Thymus (tissue), 14 donors: ENCODE results near the gene VCX3A. TPM values are rescaled to one million over a fixed set of nuclear protein-coding genes. Genes with fewer than 3 reads are reported as not detected.
"Not testable (repeated sequence)": the region's sequence is repeated elsewhere in the genome, so short reads cannot be mapped to it uniquely, and the experiment has no call there.

Experiments used
- DNase-seq, 9 donors: peaks; one replicate each; pipeline ENCODE4 v3.0.0-alpha.2; 2013; ENCODE audit warnings: low spot score in 9 of 9, low read depth in 6 of 9, missing footprints in 1 of 9
- H3K27ac ChIP-seq, 2 donors: one replicate each; pipeline ENCODE4 v1.5.1; 2013; ENCODE audit warnings: control low read depth in 1 of 2, low read depth in 1 of 2, low read length in 1 of 2, mild to moderate bottlenecking in 1 of 2, moderate library complexity in 1 of 2
- H3K27me3 ChIP-seq, 2 donors: one replicate each; pipeline ENCODE4 v1.5.1; 2013; ENCODE audit warnings: low read length in 1 of 2; ENCODE audit not compliant: control insufficient read depth in 2 of 2, insufficient read depth in 1 of 2
- H3K36me3 ChIP-seq, 2 donors: one replicate each; pipeline ENCODE4 v1.5.1; 2013; ENCODE audit warnings: low read length in 1 of 2, mild to moderate bottlenecking in 1 of 2, moderate library complexity in 1 of 2; ENCODE audit not compliant: control insufficient read depth in 2 of 2, insufficient read depth in 2 of 2
- H3K4me1 ChIP-seq, 2 donors: one replicate each; pipeline ENCODE4 v1.5.1; 2013; ENCODE audit warnings: low read length in 2 of 2; ENCODE audit not compliant: control insufficient read depth in 2 of 2, insufficient read depth in 2 of 2
- H3K4me3 ChIP-seq, 2 donors: one replicate each; pipeline ENCODE4 v1.5.1; 2013; ENCODE audit warnings: low read length in 2 of 2, control low read depth in 1 of 2, mild to moderate bottlenecking in 1 of 2
- H3K9me3 ChIP-seq, 2 donors: one replicate each; pipeline ENCODE4 v1.5.1; 2013; ENCODE audit warnings: low read length in 1 of 2, mild to moderate bottlenecking in 1 of 2; ENCODE audit not compliant: control insufficient read depth in 2 of 2, insufficient read depth in 1 of 2
- WGBS: extraction: QIAGEN DNeasy Blood & Tissue Kit; methylation state at CpG from one replicate; pipeline ENCODE4 v1.1.7; 2013; 5-methylcytosine and 5-hydroxymethylcytosine counted together
- long read RNA-seq, 10 donors: transcript quantifications; one replicate each; lab custom pipeline, GENCODE V29; 2026
- polyA plus RNA-seq: library from polyadenylated mRNA; stranded (reverse); fragments of 200-250 nt; gene quantifications from one replicate; pipeline ENCODE4 v1.2.3, GENCODE V29; 2013
- total RNA-seq: library from RNA; stranded (reverse); fragments of 120-200 nt; gene quantifications from one replicate; pipeline ENCODE4 v1.2.4, GENCODE V29; 2013
- donor health status: healthy.

Gene VCX3A
- total RNA-seq (not detected), polyA plus RNA-seq (0.16 TPM)
- long read RNA-seq, donor 1 = 0 reads
- long read RNA-seq, donor 2 = 0 reads
- long read RNA-seq, donor 3 = 0 reads
- long read RNA-seq, donor 4 = 0 reads
- long read RNA-seq, donor 5 = 0 reads
- long read RNA-seq, donor 6 = 0 reads
- long read RNA-seq, donor 7 = 0 reads
- long read RNA-seq, donor 8 = 0 reads
- long read RNA-seq, donor 9 = 0 reads
- long read RNA-seq, donor 10 = 0 reads

DNA sequence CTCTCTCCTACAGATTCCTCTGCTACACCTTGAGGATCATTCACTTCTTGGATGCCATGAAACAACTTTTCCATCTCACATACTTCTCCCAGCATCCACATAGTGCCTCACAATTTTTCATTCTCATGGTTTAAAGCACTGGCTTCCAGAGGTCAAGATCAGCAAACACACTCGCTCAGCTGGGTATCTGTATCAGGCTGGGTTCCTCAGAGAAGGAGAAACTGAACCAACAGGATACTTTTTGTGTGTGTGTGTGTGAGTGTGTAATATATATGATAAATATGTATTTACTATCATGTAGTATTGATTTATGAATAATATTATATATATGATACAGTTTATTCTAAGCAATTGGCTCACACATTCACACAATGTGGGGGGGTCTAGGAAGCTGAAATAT is at the start of gene VCX3A:
Gene VCX3A (minus strand): TSS at position 101 of the 400 bp plus-strand sequence. CDS start 621 bp downstream, outside the sequence.
- H3K27ac ChIP-seq, H3K27me3 ChIP-seq, DNase-seq, H3K4me3 ChIP-seq, H3K4me1 ChIP-seq, H3K9me3 ChIP-seq, H3K36me3 ChIP-seq: not testable (repeated sequence)
- WGBS = 100% methylated on average over 1 of the region's 1 CpG

DNA sequence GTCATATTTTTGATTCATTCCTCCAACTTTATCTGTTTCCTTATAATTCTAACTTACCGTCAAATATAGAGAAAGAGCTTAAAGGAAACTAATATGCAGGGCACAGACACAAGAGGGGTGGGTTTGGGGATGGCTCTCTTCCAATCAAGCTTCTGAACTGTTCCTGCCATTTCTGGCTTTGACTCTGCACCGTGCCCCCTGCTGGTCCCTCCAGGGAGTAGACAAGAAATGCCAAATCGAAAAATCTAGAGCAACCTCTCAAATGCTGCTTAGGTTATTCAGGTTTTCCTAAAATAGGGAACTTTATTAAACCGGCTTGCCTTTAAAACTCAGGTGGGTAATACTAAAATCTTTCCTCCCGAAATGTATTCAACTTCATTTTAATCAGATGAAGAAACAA is 39.8 kb upstream of the VCX3A start:
- peak in 1 of 9 donors; percentile 4 for DNase-seq
- 80% methylated on average over 5 of the region's 5 CpGs for WGBS
- Histone ChIP-seq H3K4me3 (no peak overlapping the region), H3K9me3 (no peaks in the 10 kb centered on the region), H3K27me3 (no peaks in the 10 kb centered on the region), H3K36me3 (no peaks in the 10 kb centered on the region), H3K27ac (no peak overlapping the region), H3K4me1 (no peaks in the 10 kb centered on the region)

DNA sequence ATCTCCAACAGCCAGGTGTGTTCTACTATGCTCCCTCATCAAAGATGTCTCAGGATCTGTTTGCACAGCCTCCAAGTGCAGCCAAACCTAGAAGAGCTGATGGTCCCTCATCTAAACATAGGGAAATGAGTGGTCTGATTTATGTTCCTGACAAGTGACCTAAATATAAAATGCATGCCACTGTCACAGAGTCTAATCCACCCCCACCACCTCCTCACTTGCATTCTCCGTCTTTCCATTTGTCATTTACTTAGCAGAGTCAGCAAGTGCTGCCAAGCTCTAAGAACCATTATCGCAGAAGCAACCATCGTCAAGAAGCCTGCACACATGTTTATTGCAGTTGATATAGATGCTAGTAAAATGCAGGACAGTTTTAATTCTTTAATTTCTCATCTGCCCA is 33.1 kb upstream of the VCX3A start:
- no peak for DNase-seq
- H3K36me3 ChIP-seq = no peaks in the 10 kb centered on the region
- H3K4me3 ChIP-seq = no peak overlapping the region
- H3K27me3 ChIP-seq = no peaks in the 10 kb centered on the region
- H3K27ac ChIP-seq = no peak overlapping the region
- H3K9me3 ChIP-seq = no peaks in the 10 kb centered on the region
- no peaks in the 10 kb centered on the region for H3K4me1 ChIP-seq
- WGBS = 87% methylated on average over 3 of the region's 3 CpGs

DNA sequence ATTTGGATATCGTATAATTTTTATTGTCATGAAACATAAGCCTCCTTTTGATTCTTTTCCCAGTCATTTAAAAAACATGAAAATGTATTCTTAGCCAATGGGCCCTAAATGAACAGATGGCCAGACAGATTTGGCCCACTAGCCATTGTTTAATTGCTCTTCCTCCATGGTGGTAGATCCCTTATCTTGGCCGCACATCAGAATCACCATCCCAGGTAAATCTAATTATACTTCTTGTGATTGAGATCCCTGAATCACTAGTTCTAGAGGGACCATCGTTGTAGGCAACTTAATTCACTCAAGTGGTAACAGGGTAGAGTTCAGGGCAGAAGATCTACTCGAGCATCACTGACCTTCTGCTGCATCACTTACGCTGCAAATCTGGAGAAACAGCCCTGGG is 24.1 kb upstream of the VCX3A start:
- no peak for DNase-seq
- H3K9me3 ChIP-seq = peaks cover 0 to 5% of the 10 kb centered on the region in 2 donors
- H3K36me3 ChIP-seq = no peaks in the 10 kb centered on the region
- H3K4me1 ChIP-seq = no peaks in the 10 kb centered on the region
- H3K27me3 ChIP-seq = no peaks in the 10 kb centered on the region
- H3K27ac ChIP-seq = no peak overlapping the region
- H3K4me3 ChIP-seq = no peak overlapping the region
- WGBS = 90% methylated on average over 5 of the region's 5 CpGs

DNA sequence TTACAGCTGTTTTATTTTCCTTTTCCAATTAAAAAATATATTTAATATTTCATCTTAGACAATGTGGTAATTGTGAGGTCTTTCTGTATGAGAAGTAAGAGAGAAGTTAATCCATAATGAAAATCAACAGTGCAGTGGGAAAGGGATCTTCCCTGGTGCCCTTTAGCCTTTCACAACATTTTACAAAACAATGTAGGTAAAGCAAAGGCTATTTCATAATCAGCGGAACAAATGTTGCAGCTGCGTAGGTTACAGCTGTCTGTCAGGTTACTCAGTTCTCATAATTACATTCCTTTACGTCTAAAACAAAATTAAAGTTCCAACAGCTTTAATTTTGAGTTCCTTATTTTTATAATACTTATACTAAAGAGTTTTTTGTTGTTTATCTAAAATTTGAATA is 22.8 kb upstream of the VCX3A start:
- Histone ChIP-seq H3K27me3 (no peaks in the 10 kb centered on the region), H3K27ac (no peak overlapping the region), H3K36me3 (no peaks in the 10 kb centered on the region), H3K9me3 (peaks cover 0 to 5% of the 10 kb centered on the region in 2 donors), H3K4me3 (no peak overlapping the region), H3K4me1 (no peaks in the 10 kb centered on the region)
- DNase-seq = no peak
- 95% methylated on average over 3 of the region's 3 CpGs for WGBS

DNA sequence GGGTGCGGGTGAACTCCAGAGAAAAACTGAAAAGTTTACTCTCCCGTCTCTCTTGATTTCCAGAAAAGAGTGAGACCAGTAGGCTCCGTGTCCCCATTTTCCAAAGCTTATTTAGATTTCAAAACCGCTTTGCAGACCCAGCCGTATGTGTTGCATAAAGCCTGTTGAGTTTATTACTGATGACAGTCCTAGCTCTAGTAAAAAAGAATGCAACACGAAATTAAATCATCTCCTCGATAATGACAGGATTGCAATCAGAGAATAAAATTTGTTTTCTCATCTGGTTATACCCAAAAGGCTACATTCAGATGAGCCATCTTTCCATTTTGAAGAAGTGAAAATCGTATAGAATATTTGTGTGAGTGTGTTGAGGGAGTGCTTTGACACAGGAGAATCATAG is 16.1 kb upstream of the VCX3A start:
- H3K4me1 ChIP-seq = no peaks in the 10 kb centered on the region
- H3K27me3 ChIP-seq = no peaks in the 10 kb centered on the region
- DNase-seq = no peak
- H3K9me3 ChIP-seq = no peaks in the 10 kb centered on the region
- H3K36me3 ChIP-seq = no peaks in the 10 kb centered on the region
- no peak overlapping the region for H3K4me3 ChIP-seq
- no peak overlapping the region for H3K27ac ChIP-seq
- WGBS = 90% methylated on average over 8 of the region's 8 CpGs

DNA sequence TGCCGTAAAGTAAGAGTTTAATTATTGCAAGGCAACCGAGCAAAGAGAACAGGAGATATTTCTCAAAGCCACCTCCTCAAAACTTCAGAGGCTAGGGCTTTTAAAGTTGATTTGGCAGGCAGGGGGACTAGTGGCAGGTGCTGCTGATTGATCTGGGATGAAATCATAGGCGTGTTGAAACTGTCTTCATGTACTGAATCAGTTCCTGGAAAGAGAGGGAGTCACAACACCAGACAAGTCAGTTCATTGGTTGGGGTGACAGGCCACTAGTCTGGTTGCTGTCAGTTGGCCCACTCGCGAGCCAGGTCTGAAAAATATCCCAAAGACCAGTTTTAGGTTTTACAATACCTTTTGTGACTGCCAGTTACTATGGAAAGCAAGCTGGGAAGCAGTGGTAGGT is 10.8 kb upstream of the VCX3A start:
- Histone ChIP-seq H3K36me3 (no peaks in the 10 kb centered on the region), H3K4me1 (peaks cover 0 to 4% of the 10 kb centered on the region in 2 donors), H3K27me3 (no peaks in the 10 kb centered on the region), H3K9me3 (no peaks in the 10 kb centered on the region), H3K4me3 (no peak overlapping the region), H3K27ac (no peak overlapping the region)
- no peak for DNase-seq
- 95% methylated on average over 5 of the region's 5 CpGs for WGBS

DNA sequence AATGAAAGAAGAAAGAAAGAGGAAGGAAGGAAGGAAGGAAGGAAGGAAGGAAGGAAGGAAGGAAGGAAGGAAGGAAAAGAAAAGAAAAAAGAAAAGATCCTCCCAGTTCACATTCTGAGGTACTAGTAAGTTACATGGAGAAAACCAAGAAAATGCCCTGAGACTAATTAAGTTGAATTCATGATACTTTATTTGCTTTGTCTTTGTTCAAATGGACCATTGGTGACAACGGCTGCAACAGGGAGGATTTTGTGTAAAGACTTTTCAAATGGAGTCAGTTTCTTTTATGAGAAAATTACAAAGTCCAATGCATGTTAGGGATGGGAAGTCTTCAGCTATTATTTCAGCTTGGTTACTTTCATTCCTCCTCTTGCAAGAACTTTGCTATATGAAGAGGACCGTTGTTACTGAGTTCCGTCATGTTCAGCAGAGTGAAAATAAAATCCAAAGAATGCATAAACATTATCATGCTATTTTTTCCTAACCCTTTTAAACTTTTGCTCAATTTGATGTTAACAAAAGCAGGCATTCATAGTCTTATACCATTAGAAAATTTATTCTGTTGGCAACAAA is 8.3 kb downstream of the VCX3A start:
- Histone ChIP-seq H3K4me1 (no peaks in the 10 kb centered on the region), H3K27ac (no peak overlapping the region), H3K36me3 (no peaks in the 10 kb centered on the region), H3K4me3 (no peak overlapping the region), H3K9me3 (no peaks in the 10 kb centered on the region), H3K27me3 (no peaks in the 10 kb centered on the region)
- 98% methylated on average over 3 of the region's 3 CpGs for WGBS
- DNase-seq = no peak

DNA sequence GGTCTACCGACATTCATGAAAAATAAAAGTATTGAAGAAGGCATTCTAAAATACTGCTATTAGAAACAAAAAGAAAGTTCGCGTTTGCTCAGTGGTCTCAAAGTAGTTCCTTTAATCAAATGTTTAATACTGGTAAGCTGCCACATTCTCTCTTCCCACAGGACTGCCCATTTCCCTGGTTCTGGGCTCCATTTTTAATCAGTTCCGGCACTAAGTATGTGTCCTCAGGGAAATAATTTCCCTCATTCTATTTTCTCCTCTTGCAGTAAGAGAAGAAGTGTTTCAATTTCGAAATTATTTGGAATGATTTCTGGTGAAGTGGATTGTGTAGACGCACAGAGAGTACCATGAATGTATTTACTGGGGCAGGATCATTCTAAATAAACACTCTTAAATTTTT is 17.5 kb downstream of the VCX3A start:
- H3K27me3 ChIP-seq = no peaks in the 10 kb centered on the region
- H3K4me1 ChIP-seq = no peaks in the 10 kb centered on the region
- DNase-seq = no peak
- H3K4me3 ChIP-seq = no peak overlapping the region
- 95% methylated on average over 6 of the region's 6 CpGs for WGBS
- no peaks in the 10 kb centered on the region for H3K36me3 ChIP-seq
- no peak overlapping the region for H3K27ac ChIP-seq
- no peaks in the 10 kb centered on the region for H3K9me3 ChIP-seq
